GM21390 (cell line): ENCODE data around the gene SERPINH1.

ENCODE experiments used
- ATAC-seq: cut with Tn5 transposase; IDR thresholded peaks from one replicate; pipeline ENCODE4 v1.9.1; 2021; ENCODE audit not compliant: unreplicated experiment

Gene SERPINH1

DNA sequence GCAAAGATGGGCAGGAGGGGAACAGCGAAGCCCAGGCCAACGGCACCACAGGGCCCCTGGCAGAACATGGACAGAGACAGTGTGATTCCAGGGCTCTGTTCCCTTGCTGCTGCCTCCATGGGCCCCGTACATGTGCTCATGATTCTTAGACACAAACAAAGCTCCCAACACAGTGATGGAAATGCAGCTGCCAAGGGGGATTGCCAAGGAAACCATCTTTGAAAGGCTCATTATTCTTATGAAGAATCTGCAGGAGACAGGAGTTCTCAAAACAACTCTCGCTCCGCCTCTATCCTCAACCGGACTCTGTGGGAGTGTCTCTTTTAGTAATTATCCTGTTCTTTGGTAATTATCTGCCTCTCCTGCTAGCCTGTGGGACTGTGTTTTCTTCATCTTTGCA lies 32.2 kb downstream of the SERPINH1 start:
- ATAC-seq = no peak

- ATAC-seq = no peak
Measured at GRCh38 chr11:75595429-75595828, 33.4 kb downstream of the SERPINH1 start.

GRCh38 chr11:75596914-75597313 lies 34.9 kb downstream of the SERPINH1 start:
- ATAC-seq = no peak

DNA sequence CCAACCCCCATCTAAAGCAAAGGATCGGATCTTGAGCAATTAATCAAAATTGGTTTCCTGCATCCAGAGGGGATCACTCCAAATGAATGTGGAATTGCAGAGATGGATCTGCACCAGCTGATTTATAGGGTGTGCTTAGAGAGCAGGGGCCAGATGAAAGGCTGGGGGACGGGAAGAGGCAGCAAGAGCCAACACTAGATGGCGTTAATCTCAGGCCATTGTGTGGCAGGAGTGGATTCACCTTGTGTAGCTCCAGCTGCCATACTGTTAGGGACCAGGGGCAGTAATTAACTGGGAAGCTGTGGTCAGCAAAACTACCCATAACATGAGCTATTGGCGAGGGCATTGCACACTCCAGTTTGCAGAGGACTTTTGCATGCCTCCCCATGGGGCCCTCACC lies 35.6 kb downstream of the SERPINH1 start:
- no peak for ATAC-seq

GRCh38 chr11:75598264-75598663 lies 36.2 kb downstream of the SERPINH1 start:
- no peak for ATAC-seq

DNA sequence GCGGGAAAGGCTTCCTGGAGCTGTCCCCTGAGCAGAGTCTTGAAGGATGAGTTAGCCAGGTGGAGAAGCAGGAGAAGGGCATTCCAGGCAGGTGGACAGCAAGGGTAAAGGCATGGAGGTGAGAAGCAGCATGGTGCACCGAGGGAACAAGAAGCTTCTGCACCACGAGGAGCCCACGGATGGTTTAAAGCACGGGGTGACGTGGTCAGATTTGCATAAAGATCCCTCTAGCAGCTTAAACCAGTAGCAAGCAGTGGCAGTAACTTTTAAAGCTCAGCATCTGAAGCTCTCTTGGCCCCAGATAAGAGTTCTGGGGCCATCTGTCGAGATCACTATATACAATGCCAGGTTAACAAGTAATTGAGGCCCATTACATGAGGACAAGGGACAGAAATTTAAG lies 36.8 kb downstream of the SERPINH1 start:
- ATAC-seq = no peak

DNA sequence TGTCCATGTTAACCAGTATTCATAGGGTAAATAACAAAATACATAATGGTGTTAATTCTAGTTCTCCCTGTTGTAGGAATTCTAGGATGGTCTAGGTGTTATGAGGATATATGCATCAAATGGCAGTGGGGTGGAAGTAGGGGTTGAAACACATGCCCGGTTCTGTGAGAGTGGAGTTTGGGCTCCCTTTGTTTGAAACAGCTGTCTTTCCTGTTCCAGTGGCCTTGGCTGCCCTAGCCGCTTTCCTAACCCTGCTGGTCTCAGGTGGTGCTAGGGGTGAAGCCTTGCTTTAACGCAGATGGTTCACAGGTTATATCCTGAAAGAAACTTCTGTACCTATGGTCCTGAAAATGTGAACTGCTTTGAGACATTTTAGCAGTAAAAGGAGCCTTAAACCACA lies 38.3 kb downstream of the SERPINH1 start:
- ATAC-seq = no peak

- ATAC-seq = no peak
Measured at GRCh38 chr11:75601494-75601893, 39.4 kb downstream of the SERPINH1 start.

- no peak for ATAC-seq
Measured at GRCh38 chr11:75602951-75603350, 40.9 kb downstream of the SERPINH1 start.

DNA sequence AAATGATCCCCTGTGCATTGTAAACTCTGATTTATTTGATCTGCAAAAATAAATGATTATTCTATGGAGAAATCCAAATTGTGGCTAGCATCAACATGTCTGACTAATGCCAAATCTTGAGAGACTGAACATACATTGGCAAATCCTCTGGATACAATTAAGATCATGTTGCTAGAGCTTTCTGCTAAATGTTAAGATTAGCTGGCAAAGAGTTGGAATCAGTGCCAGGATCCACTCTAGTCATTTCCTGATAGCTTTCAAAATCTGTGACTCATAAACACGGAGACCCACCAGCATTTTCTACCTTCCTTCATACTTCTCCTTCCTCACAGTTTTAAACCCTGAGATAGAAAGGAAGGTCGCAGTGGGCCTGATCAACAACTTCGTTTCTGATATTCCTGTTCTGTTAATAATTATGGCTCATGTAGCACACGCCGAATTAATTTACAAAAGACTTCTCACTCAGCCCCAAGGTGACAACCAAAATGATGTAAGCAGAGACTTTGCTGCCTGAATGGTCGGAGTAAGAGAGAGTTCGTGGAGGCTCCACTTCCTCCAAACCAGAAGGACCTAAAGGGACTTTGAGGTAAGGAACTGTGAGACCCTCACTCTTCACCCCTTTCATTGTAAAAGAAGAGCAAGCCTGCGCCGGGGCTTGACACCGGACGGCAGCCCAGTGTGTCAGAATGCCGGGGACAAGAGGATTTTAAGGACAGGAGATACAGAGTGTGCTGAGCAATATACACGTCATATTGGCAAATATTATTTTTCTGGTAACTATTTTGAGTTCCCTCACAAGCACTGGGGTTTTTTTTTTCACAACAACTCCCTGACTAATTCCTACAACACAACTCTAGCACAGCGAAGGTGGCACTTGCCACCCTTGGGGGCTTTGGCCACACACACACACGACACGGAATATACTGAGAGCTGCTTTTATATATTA lies 42.0 kb downstream of the SERPINH1 start:
- no peak for ATAC-seq

DNA sequence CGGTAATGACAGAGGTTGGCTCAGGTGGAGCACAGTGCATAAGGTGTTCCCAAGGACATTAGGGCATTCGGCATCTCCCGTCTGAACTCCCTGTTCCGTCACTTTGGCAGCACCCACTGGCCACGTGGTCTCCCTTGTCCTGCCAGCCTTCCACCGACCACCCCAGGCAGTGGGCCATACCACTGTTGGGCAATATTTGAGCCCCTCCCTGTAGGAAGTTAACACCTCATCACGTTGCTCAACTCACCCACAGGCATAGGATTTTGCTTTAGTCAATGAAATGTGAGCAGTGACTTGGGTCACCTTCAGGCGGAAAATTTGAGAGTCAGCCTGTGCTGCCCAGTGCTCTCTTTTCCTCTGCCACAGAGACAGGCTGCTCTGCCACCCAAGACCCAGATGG lies 44.0 kb downstream of the SERPINH1 start:
- no peak for ATAC-seq

DNA sequence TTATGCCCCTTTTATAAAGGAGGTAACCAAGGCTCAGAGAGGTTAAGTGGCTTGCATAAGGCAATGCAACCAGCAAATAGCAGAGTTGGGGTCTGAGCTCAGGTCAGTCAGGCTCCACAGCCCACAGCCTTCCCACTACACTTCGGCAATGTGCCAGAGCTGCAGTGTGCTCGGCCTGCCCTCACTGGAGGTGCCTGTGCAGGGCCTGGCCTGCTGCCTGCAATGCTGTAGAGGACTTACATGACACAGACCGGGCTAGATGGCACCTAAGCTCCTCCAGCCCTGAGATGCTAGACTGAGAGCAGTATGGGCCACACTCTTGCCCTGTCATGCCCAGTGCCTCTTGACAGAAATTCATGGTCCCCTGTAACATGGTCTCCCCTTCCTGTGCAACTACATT lies 49.8 kb downstream of the SERPINH1 start:
- ATAC-seq = no peak

DNA sequence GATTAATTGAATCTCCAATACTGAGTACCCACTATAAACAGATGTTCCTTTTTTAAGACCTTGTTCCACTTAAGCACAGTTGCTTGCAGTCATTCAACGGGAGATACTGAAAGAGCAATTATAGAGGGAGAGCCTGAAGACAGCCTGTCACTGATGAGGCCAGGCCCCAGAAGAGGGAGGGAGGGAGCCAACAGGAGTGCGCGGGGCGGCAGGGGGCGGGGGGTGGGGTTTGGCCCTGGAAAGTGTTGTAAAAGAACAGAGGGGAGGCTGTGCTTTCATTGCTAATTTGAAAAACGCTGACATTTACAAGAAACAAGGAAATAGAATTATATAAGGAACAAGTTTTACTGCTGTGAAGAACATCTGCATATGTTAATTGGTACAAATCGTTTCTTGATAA lies 53.7 kb downstream of the SERPINH1 start:
- ATAC-seq = no peak

DNA sequence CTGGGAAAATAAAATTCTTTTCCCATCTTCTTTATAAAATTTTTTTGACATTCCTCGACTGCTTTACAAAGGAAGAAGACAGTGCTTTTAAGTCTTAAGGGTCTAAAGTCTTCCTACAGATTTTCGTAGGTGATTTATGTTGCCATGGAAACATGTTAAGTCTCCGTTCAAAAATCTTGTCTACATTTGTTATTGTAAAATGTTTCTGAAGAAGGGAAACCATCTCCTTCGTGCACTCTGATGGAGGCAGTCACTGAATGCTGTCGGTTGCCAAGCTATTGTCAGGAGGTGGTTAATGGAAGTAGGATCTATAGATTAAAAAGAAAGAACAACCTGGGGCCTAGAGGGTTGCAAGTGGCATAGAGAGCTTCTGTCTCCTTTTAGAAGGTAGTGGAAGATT lies 54.2 kb downstream of the SERPINH1 start:
- ATAC-seq = no peak
